ENCODE data around the gene DNAJB14.

DNAJB14 gene

DNA sequence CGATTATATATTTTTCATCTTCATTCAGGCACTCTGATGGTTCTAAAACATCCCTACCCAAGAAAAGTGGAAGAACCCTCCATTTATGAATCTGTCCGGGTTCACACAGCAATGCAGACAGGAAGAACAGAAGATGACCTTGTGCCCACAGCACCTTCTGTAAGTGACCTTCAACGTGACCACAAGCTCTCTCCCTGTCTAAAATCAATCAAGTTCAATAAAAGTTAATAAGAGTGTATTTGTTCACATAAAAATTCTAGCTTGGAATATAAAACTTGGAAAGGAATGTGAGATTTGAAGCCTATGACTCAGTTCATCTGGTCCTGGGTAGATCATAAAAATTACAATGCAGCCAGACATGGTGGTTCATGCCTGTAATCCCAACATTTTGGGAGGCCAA lies 93.2 kb downstream of the DNAJB14 start:
- no peak for TF ChIP-seq CTCF (IDR thresholded peaks at IDR 0.05; ENCODE audit: low read depth, low read length, missing control alignments)
- no peak for DNase-seq (ENCODE audit: extremely low read depth, low read depth)

DNA sequence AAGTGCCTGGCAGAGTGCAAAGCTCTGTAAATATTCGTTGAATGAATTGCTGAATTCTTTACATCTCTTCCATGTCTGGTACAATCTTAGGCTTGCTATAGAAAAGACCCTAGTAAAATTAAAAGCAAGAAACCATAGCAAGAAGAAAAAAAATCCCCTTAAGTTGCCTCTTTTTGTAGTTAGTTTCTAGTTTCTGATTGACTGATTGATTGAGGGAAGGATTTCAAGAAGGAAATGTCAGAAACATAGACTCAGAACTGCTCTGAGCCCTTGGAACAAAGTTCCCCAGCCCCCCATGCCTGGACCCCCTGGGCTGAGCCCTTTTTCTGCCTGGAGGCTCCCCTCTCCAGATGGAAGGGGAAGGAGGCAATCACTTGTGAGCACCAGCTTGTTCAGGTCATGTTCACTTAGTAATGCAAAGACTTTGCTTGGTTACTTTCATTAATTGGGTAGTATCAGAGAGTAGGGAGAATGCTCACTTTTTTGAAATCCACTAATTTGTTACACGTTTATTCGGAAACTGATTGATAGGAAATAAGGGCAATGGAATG lies 94.1 kb downstream of the DNAJB14 start:
- no peak for TF ChIP-seq CTCF (IDR thresholded peaks at IDR 0.05; ENCODE audit: low read depth, low read length, missing control alignments)
- no peak for DNase-seq (ENCODE audit: extremely low read depth, low read depth)
- no peak overlapping the region for H3K4me3 ChIP-seq (replicated peaks; ENCODE audit: low read depth, low read length)

More for the DNA sequence above, 93.2 kb downstream of the DNAJB14 start:
- no peak overlapping the region for H3K4me3 ChIP-seq (replicated peaks; ENCODE audit: low read depth, low read length)

- H3K4me3 ChIP-seq (replicated peaks; ENCODE audit: low read depth, low read length): no peak overlapping the region
- no peak for TF ChIP-seq CTCF (IDR thresholded peaks at IDR 0.05; ENCODE audit: low read depth, low read length, missing control alignments)
- no peak for DNase-seq (ENCODE audit: extremely low read depth, low read depth)
These were observed 97.8 kb downstream of the DNAJB14 start for GRCh38 chr4:99848591-99849001.

GRCh38 chr4:99847362-99847976 lies 98.9 kb downstream of the DNAJB14 start:
- no peak for TF ChIP-seq CTCF (IDR thresholded peaks at IDR 0.05; ENCODE audit: low read depth, low read length, missing control alignments)
- no peak for DNase-seq (ENCODE audit: extremely low read depth, low read depth)
- H3K4me3 ChIP-seq (replicated peaks; ENCODE audit: low read depth, low read length): no peak overlapping the region

DNA sequence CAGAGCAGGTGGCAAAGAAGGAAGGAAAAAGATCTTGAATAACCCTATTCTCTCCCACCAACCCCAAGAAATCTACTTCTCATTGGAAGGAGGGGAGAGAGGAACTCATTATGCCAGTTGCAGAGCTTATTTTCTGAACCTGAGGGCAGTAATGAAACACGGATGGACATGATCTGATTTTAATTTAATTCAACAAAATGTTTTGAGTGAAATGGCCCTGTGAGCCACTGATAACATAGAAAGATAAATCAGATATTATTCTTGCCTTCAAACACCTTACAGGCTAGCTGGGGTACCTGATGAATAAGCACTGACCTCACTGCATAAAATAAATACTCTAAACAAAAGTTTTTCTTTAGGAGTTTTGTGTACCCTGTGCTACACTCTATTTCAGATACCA lies 99.5 kb downstream of the DNAJB14 start:
- no peak for DNase-seq (ENCODE audit: extremely low read depth, low read depth)
- H3K4me3 ChIP-seq (replicated peaks; ENCODE audit: low read depth, low read length): no peak overlapping the region
- no peak for TF ChIP-seq CTCF (IDR thresholded peaks at IDR 0.05; ENCODE audit: low read depth, low read length, missing control alignments)
